Osteocyte (in vitro differentiated cells): ENCODE results near the gene LYVE1. TPM values are rescaled to one million over a fixed set of nuclear protein-coding genes. Genes with fewer than 3 reads are reported as not detected.

Experiments used
- DNase-seq: peaks from one replicate; pipeline ENCODE4 v3.0.0; 2021; ENCODE audit warnings: mixed read lengths; ENCODE audit not compliant: unreplicated experiment; ENCODE audit errors: extremely low spot score
- H3K27ac Mint-ChIP-seq: one replicate; pipeline ENCODE4 v1.8.0; 2021; ENCODE audit warnings: mild to moderate bottlenecking, mixed read lengths; ENCODE audit not compliant: unreplicated experiment
- H3K27me3 Mint-ChIP-seq: one replicate; pipeline ENCODE4 v1.8.0; 2021; ENCODE audit warnings: mixed read lengths; ENCODE audit not compliant: unreplicated experiment
- H3K36me3 Mint-ChIP-seq: one replicate; pipeline ENCODE4 v1.8.0; 2021; ENCODE audit warnings: mixed read lengths; ENCODE audit not compliant: unreplicated experiment
- H3K4me1 Mint-ChIP-seq: one replicate; pipeline ENCODE4 v1.8.0; 2021; ENCODE audit warnings: mixed read lengths; ENCODE audit not compliant: unreplicated experiment
- H3K4me3 Mint-ChIP-seq: one replicate; pipeline ENCODE4 v1.8.0; 2021; ENCODE audit warnings: mild to moderate bottlenecking, moderate library complexity, mixed read lengths; ENCODE audit not compliant: unreplicated experiment
- H3K9me3 Mint-ChIP-seq: one replicate; pipeline ENCODE4 v1.8.0; 2021; ENCODE audit warnings: mixed read lengths; ENCODE audit not compliant: unreplicated experiment
- total RNA-seq: library from RNA; stranded (reverse); gene quantifications from 2 replicates; pipeline ENCODE4 v1.2.1, GENCODE V29; 2021
- TF ChIP-seq, protein P1 (sequence below): fragments of 200-600 bp; sonication (generic); IDR thresholded peaks from 2 replicates; pipeline ENCODE4 v1.5.0; 2021; ENCODE audit warnings: antibody characterized with exemption, mild to moderate bottlenecking, moderate library complexity

The LYVE1 gene
- total RNA-seq, 1 donor from 2014 or later, result 1.5 TPM

DNA sequence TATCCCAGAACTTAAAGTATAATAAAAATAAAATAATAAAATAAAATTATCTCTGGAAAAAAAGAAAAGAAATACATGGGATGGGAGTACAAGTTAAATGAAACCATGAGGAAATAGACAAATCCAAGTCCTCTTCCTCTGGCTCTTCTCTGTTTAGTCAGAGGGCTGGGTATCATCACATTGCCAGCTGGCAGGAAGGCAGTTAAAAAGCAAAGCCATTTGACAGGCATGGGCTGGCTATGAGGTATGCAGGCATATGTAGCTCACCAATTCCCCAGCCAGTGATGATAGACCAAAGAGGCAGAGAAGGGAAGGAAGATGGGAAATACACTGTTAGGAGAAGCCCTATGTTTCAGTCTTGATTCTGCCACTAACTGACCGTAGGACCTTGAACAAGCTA is 6.5 kb downstream of the LYVE1 start:
- TF ChIP-seq, protein P1, sequence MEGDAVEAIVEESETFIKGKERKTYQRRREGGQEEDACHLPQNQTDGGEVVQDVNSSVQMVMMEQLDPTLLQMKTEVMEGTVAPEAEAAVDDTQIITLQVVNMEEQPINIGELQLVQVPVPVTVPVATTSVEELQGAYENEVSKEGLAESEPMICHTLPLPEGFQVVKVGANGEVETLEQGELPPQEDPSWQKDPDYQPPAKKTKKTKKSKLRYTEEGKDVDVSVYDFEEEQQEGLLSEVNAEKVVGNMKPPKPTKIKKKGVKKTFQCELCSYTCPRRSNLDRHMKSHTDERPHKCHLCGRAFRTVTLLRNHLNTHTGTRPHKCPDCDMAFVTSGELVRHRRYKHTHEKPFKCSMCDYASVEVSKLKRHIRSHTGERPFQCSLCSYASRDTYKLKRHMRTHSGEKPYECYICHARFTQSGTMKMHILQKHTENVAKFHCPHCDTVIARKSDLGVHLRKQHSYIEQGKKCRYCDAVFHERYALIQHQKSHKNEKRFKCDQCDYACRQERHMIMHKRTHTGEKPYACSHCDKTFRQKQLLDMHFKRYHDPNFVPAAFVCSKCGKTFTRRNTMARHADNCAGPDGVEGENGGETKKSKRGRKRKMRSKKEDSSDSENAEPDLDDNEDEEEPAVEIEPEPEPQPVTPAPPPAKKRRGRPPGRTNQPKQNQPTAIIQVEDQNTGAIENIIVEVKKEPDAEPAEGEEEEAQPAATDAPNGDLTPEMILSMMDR, result no peak
- no peaks in the 10 kb centered on the region for H3K36me3 Mint-ChIP-seq
- DNase-seq, result no peak
- no peak overlapping the region for H3K27ac Mint-ChIP-seq
- peaks cover 2% of the 10 kb centered on the region for H3K27me3 Mint-ChIP-seq
- H3K4me1 Mint-ChIP-seq, result peaks cover 3% of the 10 kb centered on the region
- H3K9me3 Mint-ChIP-seq, result no peaks in the 10 kb centered on the region
- H3K4me3 Mint-ChIP-seq, result no peak overlapping the region

DNA sequence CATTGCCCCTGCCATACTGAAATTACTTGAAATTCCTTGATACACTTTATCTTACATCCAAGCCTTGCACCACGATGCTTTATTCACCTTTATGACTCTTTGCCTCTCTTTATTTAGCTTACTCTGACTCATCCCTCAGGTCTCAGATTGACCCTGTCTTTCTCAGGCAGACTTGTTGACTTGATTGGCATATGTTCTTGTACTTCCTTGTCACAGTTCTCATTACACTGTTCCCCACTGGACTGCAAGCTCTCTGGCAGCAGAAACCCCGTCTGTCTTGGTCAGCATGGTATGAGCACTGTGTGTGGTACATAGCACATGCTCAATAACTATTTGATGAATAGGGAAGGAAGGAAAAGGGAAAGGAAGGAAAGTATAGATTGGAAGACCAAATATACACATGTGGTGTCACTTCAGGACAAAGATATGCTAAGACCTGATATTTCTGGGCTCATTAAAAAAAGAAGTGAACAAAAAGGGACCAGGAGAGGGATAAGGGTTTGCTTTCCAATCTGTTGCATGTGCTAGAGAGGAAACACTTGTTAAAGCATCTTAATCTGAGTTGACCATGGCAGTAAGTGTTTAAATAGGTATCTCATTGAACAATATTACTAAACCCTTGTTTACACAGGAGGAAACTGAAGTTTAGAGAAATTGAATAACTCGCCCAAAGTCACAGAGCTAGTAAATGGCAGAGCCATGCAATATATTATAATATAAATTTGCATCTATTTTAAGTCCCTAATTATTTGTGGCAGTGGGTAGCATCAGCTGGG is 7.2 kb downstream of the LYVE1 start:
- TF ChIP-seq, protein P1, result no peak
- Mint-ChIP-seq H3K27ac (no peak overlapping the region), H3K36me3 (no peaks in the 10 kb centered on the region), H3K9me3 (no peaks in the 10 kb centered on the region), H3K4me3 (no peak overlapping the region), H3K4me1 (no peaks in the 10 kb centered on the region), H3K27me3 (peaks cover 2% of the 10 kb centered on the region)
- DNase-seq, result no peak

DNA sequence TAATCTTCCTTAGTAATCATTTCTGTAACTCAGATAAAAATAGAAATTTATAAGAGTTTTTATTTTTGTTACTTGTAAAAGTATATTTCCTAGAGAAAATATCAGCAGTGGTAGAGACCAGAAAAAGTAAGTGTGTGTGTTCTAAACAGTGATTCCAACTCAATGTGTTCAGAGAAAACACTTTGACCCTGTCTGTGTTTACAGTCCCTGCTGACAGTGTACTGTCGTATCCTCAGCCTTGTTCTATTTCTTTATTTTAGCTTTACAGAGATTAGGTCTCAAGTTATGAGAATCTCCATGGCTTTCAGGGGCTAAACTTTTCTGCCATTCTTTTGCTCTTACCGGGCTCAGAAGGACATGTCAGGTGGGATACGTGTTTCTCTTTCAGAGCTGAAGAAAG is 10.2 kb downstream of the LYVE1 start:
- no peak for DNase-seq
- Mint-ChIP-seq H3K4me1 (no peaks in the 10 kb centered on the region), H3K9me3 (no peaks in the 10 kb centered on the region), H3K4me3 (no peak overlapping the region), H3K27ac (no peak overlapping the region), H3K36me3 (no peaks in the 10 kb centered on the region), H3K27me3 (peaks cover 2% of the 10 kb centered on the region)
- TF ChIP-seq, protein P1, result no peak

DNA sequence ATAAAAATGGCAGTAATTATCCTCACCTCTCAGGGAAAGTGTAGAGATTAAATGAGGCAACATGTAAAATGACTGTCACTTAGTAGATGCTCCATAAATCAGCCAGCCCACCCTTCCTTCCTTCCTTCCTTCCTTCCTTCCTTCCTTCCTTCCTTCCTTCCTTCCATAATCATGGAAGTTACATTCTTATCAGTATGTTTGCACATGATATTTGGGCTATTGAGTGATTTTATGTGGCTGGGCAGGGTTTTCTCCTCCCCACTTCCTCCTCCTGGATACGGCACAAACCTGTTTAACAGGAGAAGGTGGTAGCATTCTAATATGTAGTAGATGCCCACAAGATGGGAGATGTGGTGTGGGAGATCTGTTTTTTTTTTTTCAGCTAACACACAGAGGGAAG is 11.9 kb downstream of the LYVE1 start:
- H3K27ac Mint-ChIP-seq, result no peak overlapping the region
- DNase-seq, result no peak
- TF ChIP-seq, protein P1, result no peak

DNA sequence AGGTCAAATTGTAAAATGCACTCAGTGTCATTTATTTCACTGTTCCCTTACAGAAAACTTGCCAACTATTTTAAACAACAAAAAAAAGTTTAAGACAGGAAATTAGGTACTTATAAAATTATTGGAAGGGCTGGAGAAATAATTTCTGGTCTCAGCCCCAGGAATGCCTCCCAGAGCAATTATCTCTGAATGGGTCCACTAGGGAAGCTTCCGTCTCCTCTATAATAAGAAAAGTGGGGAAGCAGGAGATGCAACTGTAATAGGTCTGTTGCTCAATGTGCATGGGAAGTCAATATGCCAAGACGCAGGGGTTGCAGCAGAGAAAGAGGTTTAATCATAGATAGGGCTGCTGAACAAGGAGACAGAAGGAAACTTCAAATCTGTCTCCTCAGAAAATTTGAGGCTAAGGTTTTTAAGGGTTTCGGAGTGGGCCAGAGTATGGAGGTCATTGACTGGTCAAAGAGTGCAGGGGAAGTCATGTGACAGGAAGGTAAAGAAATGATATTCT is 16.6 kb downstream of the LYVE1 start:
- Mint-ChIP-seq H3K36me3 (no peaks in the 10 kb centered on the region), H3K27me3 (no peaks in the 10 kb centered on the region), H3K27ac (no peak overlapping the region), H3K9me3 (peaks cover 5% of the 10 kb centered on the region), H3K4me3 (no peak overlapping the region), H3K4me1 (peaks cover 11% of the 10 kb centered on the region)
- TF ChIP-seq, protein P1, result no peak
- no peak for DNase-seq

More for the DNA sequence above, 11.9 kb downstream of the LYVE1 start:
- Mint-ChIP-seq H3K27me3 (peaks cover 2% of the 10 kb centered on the region), H3K4me3 (no peak overlapping the region), H3K36me3 (no peaks in the 10 kb centered on the region), H3K4me1 (no peaks in the 10 kb centered on the region), H3K9me3 (peaks cover 5% of the 10 kb centered on the region)
